Inflammatory macrophage treated with lipopolysaccharide for 1 hour (primary cell): ENCODE data around the gene EPHA1.

Experiments used
- DNase-seq, 2 donors: peaks; one replicate each; pipeline ENCODE4 v3.0.0-alpha.2; 2020 to 2022

EPHA1 gene

GRCh38 chr7:143387156-143387975 is 21.3 kb downstream of the EPHA1 start:
- no peak for DNase-seq

- DNase-seq = peak in 1 of 2 donors; percentile 49
These were observed 22.5 kb downstream of the EPHA1 start for GRCh38 chr7:143385891-143386781.

GRCh38 chr7:143384661-143385631 is 23.7 kb downstream of the EPHA1 start:
- DNase-seq = peak; percentile 66 to 67

GRCh38 chr7:143384148-143384547 is 24.5 kb downstream of the EPHA1 start:
- peak; percentile 44 to 57 for DNase-seq

GRCh38 chr7:143383642-143383957 is 25.1 kb downstream of the EPHA1 start:
- DNase-seq = no peak

- DNase-seq = no peak
These were observed 25.6 kb downstream of the EPHA1 start for GRCh38 chr7:143382791-143383641.

- DNase-seq = no peak
These were observed 26.4 kb downstream of the EPHA1 start for GRCh38 chr7:143382126-143382790.

GRCh38 chr7:143381427-143382125 is 27.1 kb downstream of the EPHA1 start:
- no peak for DNase-seq

- DNase-seq = peak; percentile 92 to 96
These were observed 27.8 kb downstream of the EPHA1 start, which contains the start of gene ZYX for GRCh38 chr7:143380646-143381426. TSS of gene ZYX (plus strand) at chr7:143381345. CDS start at chr7:143381572, 227 bp downstream.

GRCh38 chr7:143380260-143380645 is 28.4 kb downstream of the EPHA1 start:
- peak; percentile 89 to 98 for DNase-seq

- DNase-seq = no peak
These were observed 28.9 kb downstream of the EPHA1 start for GRCh38 chr7:143379611-143380259.

GRCh38 chr7:143376396-143376795 is 32.3 kb downstream of the EPHA1 start:
- peak; percentile 66 to 78 for DNase-seq

- peak; percentile 77 to 87 for DNase-seq
These were observed 33.2 kb downstream of the EPHA1 start for GRCh38 chr7:143375298-143376034.

GRCh38 chr7:143374561-143374960 is 34.1 kb downstream of the EPHA1 start:
- DNase-seq = peak; percentile 44 to 68

- no peak for DNase-seq
These were observed 35.3 kb downstream of the EPHA1 start for GRCh38 chr7:143373255-143373794.

- peak; percentile 79 to 83 for DNase-seq
These were observed 36.6 kb downstream of the EPHA1 start for GRCh38 chr7:143372070-143372469.

GRCh38 chr7:143369678-143370651 is 38.7 kb downstream of the EPHA1 start:
- DNase-seq = no peak
